Right kidney (tissue), 1 donor: Measurements from ENCODE around the gene DENND1A.
"Not testable (repeated sequence)": the region's sequence is repeated elsewhere in the genome, so short reads cannot be mapped to it uniquely, and the experiment has no call there.

Experiments
- DNase-seq: peaks from one replicate; pipeline ENCODE4 v3.0.0-alpha.2; 2016

Gene DENND1A

DNA sequence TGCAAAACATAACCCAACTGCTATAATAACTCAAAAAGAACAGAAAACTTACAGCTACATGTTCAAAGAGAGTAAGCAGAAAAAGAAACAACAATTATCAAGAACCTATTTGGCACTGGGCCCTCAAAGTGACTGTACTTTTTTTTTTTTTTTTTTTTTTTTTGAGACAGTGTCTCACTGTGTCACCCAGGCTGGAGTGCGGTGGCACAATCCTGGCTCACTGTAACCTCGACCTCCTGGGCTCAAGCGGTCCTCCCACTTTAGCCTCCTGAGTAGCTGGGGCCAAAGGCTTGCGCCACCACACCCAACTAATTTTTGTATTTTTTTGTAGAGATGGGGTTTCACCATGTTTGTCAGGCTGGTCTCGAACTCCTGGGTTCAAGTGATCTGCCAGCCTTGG, 114.1 kb downstream of the DENND1A start:
- not testable (repeated sequence) for DNase-seq

DNA sequence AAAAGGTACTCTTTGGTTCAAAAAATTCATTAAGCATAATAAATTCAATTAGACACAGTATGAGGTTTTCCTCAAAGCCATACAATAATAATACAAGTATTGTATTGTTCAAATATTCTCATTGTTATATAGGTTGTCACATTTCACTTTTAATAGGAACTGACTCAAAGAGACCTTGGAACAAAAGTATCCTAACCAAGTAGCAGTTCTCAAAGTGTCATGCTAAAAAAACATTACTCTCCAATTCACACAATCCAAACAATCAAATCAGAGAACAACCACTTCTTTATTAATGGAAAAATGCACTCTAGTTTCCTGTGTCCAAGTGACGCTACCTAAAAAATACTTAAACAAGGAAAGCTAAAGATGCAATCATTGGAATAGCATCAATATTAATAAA, 115.4 kb downstream of the DENND1A start:
- DNase-seq = no peak

DNA sequence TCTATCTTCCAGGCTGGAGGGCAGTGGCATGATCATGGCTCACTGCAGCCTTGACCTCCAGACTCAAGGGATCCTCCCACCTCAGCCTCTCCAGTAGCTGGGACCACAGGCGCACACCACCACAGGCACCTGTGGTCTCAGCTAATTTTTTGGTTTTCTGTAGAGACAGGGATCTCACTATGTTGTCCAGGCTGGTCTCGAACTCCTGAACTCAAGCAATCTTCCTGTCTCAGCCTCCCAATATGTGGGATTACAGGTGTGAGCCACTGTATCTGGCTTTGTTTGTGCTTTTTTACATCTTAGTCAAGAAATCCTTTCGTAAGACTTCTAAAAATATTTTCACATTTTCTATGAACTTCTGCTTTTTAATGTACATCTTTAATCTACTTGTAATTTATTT, 116.9 kb downstream of the DENND1A start:
- DNase-seq = no peak

DNA sequence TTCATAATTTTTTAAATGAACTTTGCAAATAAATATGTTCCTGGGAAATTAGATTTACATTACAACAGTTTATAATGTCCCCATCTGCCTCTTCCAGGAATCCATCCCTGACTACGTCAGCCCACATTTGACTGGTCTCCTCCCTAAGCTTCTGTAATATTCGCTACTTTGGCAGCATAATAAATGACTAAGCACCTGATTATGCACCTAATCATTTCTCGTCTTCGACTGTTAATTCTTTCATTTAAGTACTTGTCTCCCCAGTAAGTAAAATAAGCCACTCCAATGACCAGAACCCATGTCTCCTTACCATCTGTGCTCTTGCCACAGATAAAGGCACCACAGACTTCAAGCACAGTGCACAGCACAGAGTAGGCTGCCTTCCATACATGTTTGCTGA, 122.7 kb downstream of the DENND1A start:
- DNase-seq = no peak

DNA sequence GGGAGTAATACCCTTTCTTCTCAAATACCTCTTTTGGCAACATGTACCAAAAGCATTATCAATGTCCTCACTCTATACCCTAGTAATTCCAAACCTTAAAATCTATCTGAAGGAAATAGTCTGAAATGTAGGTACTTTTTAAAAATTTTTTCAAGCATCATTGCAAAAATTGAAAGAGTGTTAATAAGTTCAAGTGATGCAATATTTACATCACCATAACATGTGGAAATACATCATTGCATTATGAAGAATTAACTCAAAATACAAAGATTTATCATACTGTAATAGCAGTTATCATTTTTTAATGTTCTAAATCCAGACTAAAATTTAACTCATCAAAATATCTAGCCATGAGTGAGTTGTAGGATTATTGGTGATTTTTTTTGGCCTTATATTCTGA, 123.1 kb downstream of the DENND1A start:
- DNase-seq = no peak

DNA sequence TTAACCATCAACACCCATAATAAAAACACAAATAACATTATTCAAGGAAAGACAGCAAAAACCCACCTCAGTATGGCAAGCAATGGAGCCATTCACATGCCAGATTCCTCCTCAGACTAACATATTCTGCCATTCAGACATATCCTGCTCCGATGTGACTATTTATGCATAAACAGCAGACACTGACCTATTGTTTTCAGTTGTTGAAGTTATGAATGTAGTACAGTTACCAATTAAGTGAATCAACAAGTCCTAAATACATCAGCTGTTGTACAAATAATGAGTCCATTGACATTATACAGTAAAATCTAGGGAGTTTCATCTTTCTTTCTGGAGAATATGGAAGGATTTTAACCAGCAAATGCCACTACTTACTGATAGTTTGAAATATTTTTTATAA, 131.7 kb downstream of the DENND1A start:
- no peak for DNase-seq

DNA sequence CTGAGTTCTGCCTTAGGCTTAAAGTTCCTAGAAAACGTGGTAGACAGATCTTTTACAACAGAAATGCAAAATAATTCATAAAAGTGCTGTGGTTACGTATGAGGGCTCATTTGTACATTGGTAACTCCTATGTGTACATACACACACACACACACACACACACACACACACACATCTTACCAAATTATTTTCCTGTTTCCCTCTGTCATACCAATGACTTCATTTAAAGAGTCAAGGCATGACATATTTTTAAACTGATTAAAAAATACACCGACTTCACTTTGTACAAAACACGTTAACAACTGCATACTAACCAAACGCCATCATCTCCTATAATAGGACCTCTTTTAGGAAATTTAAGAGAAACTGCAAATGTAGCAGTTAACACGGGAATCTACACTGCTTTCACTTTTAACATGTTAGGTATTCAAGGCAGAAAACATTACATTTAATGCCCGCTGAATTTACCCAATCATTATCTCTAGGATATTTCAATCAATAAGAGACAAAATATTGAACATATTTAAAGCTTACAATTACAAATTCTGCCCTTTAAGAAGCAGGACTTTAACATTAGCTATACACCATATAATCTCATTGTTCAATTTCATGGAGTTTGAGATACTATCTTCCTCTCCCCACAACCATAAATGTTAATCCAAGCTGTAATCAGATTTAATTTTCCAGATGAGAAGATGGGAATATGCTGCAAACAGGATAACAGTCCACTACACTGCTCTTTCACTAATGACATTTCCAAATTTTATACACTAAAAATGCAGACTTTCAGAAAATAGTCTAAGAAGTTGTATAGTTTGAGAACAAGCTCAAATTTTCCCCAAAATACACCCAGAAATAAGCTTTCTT, 133.1 kb downstream of the DENND1A start:
- DNase-seq = no peak

DNA sequence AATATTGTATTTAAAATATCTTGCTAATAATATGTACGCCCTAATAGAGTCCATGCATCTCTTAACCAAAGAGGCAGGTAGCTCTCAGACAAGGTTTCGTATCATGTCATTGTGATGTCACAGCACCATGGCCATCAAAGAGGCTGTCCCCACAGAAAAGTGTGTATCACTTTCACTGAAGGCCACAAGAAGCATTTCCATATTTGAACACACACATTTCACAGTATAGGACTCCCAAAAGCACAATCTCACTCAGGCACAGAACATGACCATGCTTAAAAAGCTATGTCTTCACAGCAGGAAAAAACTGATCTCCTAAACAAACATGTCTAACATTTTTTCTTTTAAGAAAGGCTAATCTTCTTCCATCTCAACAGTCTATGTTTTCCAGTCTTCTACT, 133.8 kb downstream of the DENND1A start:
- no peak for DNase-seq

DNA sequence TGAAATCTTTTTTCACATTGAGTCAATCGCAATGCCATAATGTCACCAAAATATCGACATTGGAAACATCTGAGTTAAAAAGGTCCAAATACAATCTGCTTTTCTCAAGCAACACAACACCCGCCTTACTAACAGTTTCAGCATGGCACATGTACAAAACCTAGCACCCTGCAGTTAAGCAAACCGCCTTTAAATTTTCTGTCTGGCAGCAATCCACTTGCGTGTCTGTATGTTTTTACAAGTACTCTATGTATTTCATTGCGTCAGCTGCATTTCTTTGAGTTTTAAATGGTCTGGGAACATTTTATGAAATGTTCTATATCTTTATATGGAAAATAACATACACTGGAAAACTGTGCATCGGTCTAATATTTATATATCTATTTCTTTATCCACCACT, 134.6 kb downstream of the DENND1A start:
- no peak for DNase-seq

DNA sequence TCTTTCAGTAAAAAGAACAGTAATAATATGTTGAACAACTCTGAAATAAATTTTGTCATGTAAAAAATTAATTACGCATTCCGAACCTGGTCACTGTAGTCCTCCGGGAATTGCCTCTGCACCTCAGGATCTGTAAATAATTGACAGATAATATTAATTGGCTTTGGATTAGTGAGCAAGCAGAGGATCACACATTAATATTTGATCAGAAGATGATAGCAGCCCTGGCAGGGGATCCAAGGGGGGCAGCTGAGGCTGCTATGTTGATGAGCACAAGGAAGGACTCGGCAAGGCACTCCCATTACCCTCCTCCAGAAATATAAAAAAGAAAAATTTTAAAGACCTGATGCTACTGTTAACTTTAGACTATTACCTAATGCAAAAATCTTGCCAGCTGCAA, 137.4 kb downstream of the DENND1A start:
- no peak for DNase-seq

DNA sequence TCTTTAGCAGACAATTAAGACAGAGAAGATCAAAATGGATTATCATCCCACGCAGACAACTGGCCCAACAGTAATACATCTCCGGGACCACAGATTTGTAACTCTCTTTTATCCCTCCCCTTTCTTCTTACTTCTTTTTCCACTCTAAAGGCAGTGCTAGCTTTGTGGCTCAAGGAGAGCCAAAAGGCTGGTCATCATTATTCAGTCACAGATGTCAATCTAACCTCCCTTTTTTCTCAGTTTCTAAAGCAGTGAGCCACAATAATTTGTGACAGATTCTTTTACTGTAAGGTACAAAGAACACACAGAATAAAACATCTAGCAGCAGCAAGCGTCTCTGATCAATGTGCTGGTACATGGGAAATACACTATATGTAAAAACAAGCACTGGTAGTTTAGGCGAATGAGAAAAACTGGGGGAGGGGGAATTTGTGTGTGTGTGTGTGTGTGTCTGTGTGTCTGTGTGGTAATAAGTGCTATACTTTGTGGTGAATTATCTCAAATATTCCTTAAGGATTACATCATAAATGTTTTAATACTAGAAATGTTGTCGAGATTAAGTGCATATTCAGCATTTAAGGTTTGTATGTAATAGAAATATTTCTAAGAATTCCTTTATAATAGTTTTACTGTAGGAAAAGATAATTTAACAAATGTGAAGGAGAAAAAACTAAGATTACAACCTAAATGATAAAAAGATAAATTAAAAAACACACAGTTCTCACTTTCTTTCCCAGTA, 140.2 kb downstream of the DENND1A start:
- DNase-seq = no peak

DNA sequence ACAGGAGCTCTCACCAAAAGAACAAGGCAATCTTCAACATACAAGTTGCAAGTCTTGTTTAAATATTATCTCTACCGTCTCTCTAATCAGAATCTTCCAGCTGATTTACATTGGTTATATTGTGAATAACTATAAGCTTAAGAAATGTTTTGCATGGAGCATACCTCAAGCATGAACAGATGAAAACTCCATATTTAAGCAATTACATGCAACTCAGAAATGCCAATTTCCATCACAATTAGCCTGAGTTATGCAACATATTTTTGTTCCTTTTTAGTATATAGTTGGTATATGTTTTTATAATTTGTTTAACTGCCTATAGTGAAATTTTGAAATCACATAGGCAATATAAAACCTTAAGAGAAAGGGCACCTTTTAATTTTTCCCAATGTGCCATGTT, 142.5 kb downstream of the DENND1A start:
- DNase-seq = no peak

DNA sequence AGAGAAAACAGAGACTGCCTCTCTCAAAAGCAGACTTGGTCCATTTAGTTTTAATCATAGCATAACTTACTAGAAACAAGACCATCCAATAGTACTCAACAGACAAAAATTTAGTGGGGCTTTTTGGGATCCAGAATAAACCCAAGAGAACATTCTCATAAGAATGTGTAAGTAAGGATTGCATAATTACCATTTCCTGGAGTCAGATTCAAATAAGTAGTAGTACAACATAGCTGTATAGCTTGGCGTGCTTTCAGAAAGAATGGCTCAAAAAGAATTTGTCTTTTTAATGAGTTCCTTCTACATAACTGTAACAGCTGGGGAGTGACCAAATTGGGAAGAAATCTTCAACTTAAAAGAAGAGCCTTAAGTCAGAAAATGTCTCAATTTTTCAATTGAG, 145.4 kb downstream of the DENND1A start:
- DNase-seq = no peak

DNA sequence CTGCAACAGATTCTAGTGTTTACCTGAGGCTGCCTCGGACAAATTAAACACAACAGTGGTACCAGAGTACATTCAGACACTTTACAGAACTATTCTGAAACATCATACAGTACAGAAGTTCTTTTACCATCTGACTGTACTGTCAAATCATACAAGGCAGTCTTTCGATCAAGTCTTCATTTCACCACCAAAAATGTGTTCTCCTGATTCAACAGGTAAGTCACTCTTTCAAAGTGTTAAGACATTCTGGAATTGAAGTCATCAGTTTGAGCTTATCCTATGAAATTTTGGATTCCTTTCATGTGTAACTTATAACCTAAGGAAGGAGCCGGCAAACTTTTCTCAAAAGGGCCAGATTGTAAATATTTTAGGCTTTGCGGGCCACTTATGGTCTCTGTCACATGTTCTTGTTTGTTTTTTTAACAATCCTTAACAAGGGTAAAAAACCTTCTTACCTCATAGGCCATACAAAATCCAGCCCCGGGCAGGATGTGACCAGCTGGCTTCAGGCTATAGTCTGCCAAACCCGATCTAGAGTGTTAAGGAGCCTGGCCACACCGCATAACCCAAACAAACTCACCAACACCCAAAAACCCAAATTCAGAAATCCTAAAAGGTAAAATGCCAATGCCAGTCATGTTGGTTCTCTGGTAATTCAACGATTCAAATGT, 151.6 kb downstream of the DENND1A start:
- no peak for DNase-seq

DNA sequence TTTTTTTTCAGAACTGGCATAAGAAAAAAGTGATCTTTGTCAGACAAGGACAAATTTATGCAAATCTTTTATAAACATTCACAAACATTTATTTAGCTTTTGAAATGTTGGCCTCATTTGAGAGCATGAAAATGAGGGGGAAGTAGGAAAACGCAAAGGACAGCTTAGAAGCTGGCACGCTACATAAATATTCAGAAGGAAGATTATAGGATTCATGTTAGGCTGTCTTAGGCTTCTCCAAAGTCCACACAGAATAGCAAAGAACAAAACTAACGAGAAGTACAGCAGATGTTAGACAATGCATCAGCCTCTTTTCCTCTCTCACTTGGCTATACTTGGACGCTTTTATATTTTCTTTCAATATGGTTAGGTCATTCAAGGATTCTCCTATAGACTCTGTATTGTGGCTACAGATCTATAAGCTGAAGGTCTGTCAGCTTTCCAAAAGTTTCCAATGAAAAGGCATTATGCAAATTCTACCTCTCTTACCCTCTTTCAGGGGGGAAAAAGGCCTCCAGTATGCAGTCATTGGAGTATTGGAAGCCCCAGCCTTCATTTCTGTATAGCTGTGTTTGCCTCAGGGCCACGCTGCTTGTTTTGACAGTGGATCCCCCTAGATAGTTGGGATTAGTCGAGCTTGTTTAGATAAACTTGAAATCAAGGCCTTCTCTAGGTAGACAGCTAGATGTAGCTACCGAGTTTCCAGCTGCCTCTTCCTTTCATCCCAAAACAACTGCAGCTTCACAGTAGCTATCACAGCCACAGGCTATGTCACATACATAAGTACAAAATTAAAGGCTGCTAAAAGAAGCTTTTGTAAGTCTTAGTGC, 153.0 kb downstream of the DENND1A start:
- DNase-seq = no peak

DNA sequence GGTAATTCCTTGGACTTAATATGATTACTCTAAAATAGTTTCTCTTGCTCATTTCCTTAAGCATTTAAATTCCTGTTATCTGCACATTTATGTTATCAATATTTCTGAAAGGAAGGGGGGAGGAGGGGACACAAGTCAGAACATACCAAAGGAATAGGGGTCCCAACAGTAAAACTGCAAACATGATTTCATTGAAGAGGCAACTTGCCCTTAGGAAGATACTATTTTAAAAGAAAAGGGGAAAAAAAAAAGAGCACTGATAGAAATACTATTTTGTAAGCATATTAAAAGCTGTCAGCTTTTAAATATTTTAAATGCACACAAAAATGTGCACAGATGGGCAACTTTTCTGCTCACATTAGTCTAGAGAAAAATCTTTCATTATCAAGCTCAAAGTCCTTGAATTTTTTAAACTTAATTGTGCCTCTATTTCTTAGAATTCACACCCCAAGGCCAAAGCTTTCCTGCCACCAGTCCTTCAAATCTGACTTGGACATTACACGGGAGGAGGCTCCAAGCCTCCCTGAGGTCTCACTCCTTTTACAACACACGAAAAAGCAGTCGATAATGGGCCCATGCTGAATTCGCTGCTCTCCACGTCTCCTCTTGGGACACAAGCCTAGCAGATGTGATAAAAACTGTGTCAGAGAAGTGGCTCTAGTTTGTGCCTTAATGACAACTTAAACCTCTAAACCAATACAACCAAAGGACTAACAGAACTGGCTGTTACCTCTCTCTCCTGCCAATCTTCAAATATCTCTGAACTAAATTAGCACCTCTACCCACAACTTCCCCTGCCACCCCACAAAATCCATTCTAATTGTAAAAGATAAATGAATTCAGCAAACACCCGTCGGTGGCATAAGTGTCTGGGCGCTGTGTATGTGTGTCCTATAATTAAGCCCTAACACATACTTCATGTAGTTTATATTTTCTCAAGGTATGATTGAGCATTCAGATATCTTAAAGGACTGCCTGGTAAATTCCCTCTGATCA, 154.3 kb downstream of the DENND1A start:
- no peak for DNase-seq

DNA sequence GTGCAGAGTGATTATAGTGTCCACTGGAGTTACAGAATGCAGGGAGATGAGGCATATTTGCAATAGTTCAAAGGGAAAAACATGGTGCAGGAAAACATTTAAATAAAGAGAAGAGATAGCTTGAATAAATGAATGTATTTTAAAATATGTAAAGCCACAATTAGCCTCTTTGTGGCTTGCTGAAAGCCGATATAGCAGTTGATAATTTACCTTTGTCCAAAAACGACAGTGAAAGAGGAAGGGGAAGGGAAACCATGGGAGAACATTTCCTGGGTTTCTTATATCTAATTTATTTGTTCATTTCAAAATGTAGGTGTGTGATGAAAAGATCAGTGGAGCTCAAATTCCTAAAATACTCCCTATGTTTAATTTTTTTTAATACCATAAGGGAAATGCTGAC, 156.1 kb downstream of the DENND1A start:
- DNase-seq = no peak

DNA sequence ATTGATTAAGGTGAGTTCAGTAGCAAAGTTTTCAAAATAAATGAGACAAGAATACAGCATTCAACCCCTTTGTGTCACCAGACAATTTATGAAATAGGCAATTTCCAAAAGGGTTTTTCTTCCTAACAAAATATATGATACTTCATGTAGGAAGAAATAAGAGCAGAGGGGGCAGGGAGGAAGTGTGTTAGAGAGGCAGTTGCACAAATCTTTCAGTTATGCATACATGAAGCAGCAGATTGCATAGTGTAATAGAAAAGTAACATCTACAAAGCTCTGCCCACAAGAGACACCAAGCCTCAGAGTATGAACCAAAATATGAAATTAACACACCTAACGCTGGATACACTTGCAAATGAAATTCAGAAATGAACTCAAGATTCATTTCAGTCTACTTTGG, 157.0 kb downstream of the DENND1A start:
- DNase-seq = no peak

DNA sequence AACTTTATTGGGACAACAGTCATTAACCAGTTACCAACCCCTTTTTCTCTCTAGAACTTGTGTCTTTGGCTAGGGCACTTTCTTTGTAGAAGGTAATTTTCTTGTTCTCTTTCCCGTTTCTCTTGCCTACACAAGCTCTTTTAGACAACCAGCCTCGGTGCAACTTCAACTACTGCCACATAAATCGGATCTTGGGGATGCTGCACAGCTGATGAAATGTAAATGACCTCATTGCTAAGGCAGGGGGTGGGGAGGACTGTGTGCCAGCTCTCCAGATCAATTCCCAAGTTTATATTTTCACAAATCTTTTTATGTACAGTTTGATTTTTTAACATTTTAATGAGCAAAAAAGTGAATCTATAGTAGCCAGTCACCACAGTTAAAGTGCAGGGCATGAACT, 157.6 kb downstream of the DENND1A start:
- no peak for DNase-seq

DNA sequence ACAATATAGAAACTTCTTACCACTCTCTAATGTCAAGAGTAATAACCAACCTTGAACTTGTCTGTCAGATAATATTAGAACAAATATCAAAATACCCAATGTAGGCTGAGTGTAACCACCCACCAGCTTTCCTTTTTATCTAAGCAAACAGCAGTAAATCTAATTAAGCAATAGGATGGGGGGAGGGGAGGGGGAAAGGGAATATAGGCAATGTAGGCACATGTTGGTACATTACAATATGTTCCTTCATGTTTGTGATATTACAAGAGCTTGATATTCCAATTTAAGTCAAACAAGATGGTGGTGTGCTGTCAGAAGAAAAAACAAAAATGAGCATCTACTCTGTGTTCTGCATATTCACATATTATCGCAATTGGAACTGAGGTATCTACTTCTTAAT, 158.2 kb downstream of the DENND1A start:
- no peak for DNase-seq

DNA sequence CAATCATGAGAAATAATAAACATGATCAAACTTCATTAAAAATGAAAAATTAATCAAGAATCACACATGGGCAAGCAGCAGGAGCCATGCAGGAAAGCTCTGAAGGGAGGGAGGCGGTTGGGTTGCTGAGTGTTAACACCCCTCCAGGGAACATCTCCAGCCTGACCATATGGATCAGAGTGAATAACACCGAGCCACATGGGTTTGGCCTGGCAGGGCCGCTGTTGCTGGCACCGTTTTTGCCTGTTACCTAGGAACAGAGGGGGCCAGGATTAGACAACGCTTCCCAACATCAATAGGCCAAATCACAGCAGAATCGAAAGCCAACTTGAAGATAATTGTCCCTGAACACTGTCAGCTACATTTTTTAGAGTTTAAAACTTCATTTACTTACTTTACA, 160.2 kb downstream of the DENND1A start:
- no peak for DNase-seq
